Liver (tissue), 9 donors: Measurements from ENCODE around the gene APOD. TPM values are rescaled to one million over a fixed set of nuclear protein-coding genes. Genes with fewer than 3 reads are reported as not detected.
"Not testable (repeated sequence)": the region's sequence is repeated elsewhere in the genome, so short reads cannot be mapped to it uniquely, and the experiment has no call there.

ENCODE experiments used
- DNase-seq: peaks from one replicate; pipeline ENCODE4 v3.0.0-alpha.2; 2017; ENCODE audit warnings: low spot score
- H3K27ac ChIP-seq, 2 donors: one replicate each; pipeline ENCODE4 v1.7.0; 2013; ENCODE audit warnings: inconsistent platforms in 2 of 2, low read length in 2 of 2, control low read depth in 1 of 2, low read depth in 1 of 2, mild to moderate bottlenecking in 1 of 2
- H3K27me3 ChIP-seq, 4 donors: one replicate each; pipeline versions ENCODE4 v1.6.1 to v1.7.0; 2013; ENCODE audit warnings: low read length in 3 of 4, inconsistent platforms in 1 of 4, mild to moderate bottlenecking in 1 of 4, moderate library complexity in 1 of 4; ENCODE audit not compliant: control insufficient read depth in 4 of 4, insufficient read depth in 4 of 4
- H3K36me3 ChIP-seq, 4 donors: one replicate each; pipeline versions ENCODE4 v1.6.1 to v1.7.0; 2013; ENCODE audit warnings: low read length in 3 of 4, mild to moderate bottlenecking in 3 of 4, low read depth in 1 of 4, moderate library complexity in 1 of 4; ENCODE audit not compliant: control insufficient read depth in 4 of 4, insufficient read depth in 3 of 4
- H3K4me1 ChIP-seq, 4 donors: one replicate each; pipeline versions ENCODE4 v1.6.1 to v1.7.0; 2013; ENCODE audit warnings: low read length in 3 of 4, mild to moderate bottlenecking in 3 of 4, moderate library complexity in 1 of 4; ENCODE audit not compliant: control insufficient read depth in 4 of 4, insufficient read depth in 4 of 4
- H3K4me3 ChIP-seq, 3 donors: one replicate each; pipeline versions ENCODE4 v1.6.1 to v1.7.0; 2013; ENCODE audit warnings: low read length in 3 of 3, control low read depth in 1 of 3, low read depth in 1 of 3, mild to moderate bottlenecking in 1 of 3
- H3K9ac ChIP-seq, 2 donors: one replicate each; pipeline ENCODE4 v1.7.0; 2013; ENCODE audit warnings: low read length in 2 of 2, mild to moderate bottlenecking in 2 of 2, moderate library complexity in 2 of 2, control low read depth in 1 of 2, low read depth in 1 of 2
- H3K9me3 ChIP-seq, 4 donors: one replicate each; pipeline versions ENCODE4 v1.6.1 to v1.7.0; 2013; ENCODE audit warnings: low read length in 3 of 4; ENCODE audit not compliant: control insufficient read depth in 4 of 4
- EGR1 ChIP-seq, 2 donors: IDR thresholded peaks; 2 replicates each; pipeline ENCODE4 v1.6.1; 2016 to 2018; ENCODE audit warnings: antibody characterized with exemption in 2 of 2, low read depth in 2 of 2
- FOXA1 ChIP-seq: IDR thresholded peaks from 2 replicates; pipeline ENCODE4 v1.6.1; 2016; ENCODE audit warnings: antibody characterized with exemption
- FOXA2 ChIP-seq: IDR thresholded peaks from 2 replicates; pipeline ENCODE4 v1.6.1; 2016; ENCODE audit warnings: antibody characterized with exemption
- GABPA ChIP-seq, 2 donors: IDR thresholded peaks in 1 of 2; conservative IDR thresholded peaks in 1 of 2; 2 replicates each; pipeline ENCODE4 v1.6.1; 2016; ENCODE audit warnings: antibody characterized with exemption in 2 of 2, mild to moderate bottlenecking in 1 of 2, moderate library complexity in 1 of 2
- HNF4A ChIP-seq, 2 donors: conservative IDR thresholded peaks; 2 replicates each; pipeline ENCODE4 v1.6.1; 2016; ENCODE audit warnings: antibody characterized with exemption in 2 of 2, mild to moderate bottlenecking in 2 of 2
- HNF4G ChIP-seq: IDR thresholded peaks from 2 replicates; pipeline ENCODE4 v1.6.1; 2016; ENCODE audit warnings: antibody characterized with exemption
- JUND ChIP-seq, 2 donors: IDR thresholded peaks; 2 replicates each; pipeline ENCODE4 v1.6.1; 2016; ENCODE audit warnings: antibody characterized with exemption in 2 of 2
- NR2F2 ChIP-seq: IDR thresholded peaks from 2 replicates; pipeline ENCODE4 v1.6.1; 2016; ENCODE audit warnings: antibody characterized with exemption
- RAD21 ChIP-seq, 2 donors: IDR thresholded peaks; 2 replicates each; pipeline ENCODE4 v1.6.1; 2016; ENCODE audit warnings: antibody characterized with exemption in 2 of 2, mild to moderate bottlenecking in 2 of 2
- RXRA ChIP-seq, 2 donors: IDR thresholded peaks; 2 replicates each; pipeline ENCODE4 v1.6.1; 2017 to 2018; ENCODE audit warnings: antibody characterized with exemption in 2 of 2, mild to moderate bottlenecking in 1 of 2
- SP1 ChIP-seq: IDR thresholded peaks from 2 replicates; pipeline ENCODE4 v1.6.1; 2018; ENCODE audit warnings: antibody characterized with exemption, mild to moderate bottlenecking
- TAF1 ChIP-seq: conservative IDR thresholded peaks from 2 replicates; pipeline ENCODE4 v1.6.1; 2016; ENCODE audit warnings: antibody characterized with exemption, mild to moderate bottlenecking
- YY1 ChIP-seq: IDR thresholded peaks from 2 replicates; pipeline ENCODE4 v1.6.1; 2016; ENCODE audit warnings: antibody characterized with exemption, mild to moderate bottlenecking
- WGBS: extraction: QIAGEN DNeasy Blood & Tissue Kit; methylation state at CpG from one replicate; pipeline ENCODE4 v1.1.7; 2013; 5-methylcytosine and 5-hydroxymethylcytosine counted together
- polyA plus RNA-seq, 2 donors: library from polyadenylated mRNA; stranded (reverse) in 1 of 2; unstranded in 1 of 2; fragments of 200-250 nt in 1 of 2; fragments of >200 nt in 1 of 2; fragmentation: Nextera tagmentation in 1 of 2; extraction: Ambion mirVana in 1 of 2; gene quantifications; one replicate each; pipeline versions ENCODE4 v1.2.1 to v1.2.3, GENCODE V29; 2013 to 2015
- total RNA-seq, 2 donors: library from RNA; depleted of rRNA; stranded (reverse); fragments of >200 nt; gene quantifications; one replicate each; pipeline ENCODE4 v1.2.3, GENCODE V29; 2014
- TF ChIP-seq, protein P1 (sequence below): IDR thresholded peaks from 2 replicates; pipeline ENCODE4 v1.6.1; 2016; ENCODE audit warnings: antibody characterized with exemption
- TF ChIP-seq, protein P2 (sequence below): fragments of 150-350 bp; IDR thresholded peaks from 2 replicates; pipeline ENCODE4 v1.5.1; 2017; ENCODE audit warnings: improper control_type of control experiment, low read depth, low read length; ENCODE audit not compliant: missing input control
- TF ChIP-seq, protein P3 (sequence below): IDR thresholded peaks from 2 replicates; pipeline ENCODE4 v1.6.1; 2016; ENCODE audit warnings: antibody characterized with exemption
- TF ChIP-seq, protein P4 (sequence below): IDR thresholded peaks from 2 replicates; pipeline ENCODE4 v1.6.1; 2016; ENCODE audit warnings: antibody characterized with exemption
- TF ChIP-seq, protein P5 (sequence below): IDR thresholded peaks from 2 replicates; pipeline ENCODE4 v1.6.1; 2016; ENCODE audit warnings: antibody characterized with exemption, mild to moderate bottlenecking
- donor health status: healthy.
- donor health status: healthy.
- donor health status: healthy.
- donor health status: healthy.
- donor health status: healthy.

Gene APOD
- total and polyA plus RNA-seq, 4 donors = 0.33 to 4.0 (median 0.56) TPM; not detected in 1

DNA sequence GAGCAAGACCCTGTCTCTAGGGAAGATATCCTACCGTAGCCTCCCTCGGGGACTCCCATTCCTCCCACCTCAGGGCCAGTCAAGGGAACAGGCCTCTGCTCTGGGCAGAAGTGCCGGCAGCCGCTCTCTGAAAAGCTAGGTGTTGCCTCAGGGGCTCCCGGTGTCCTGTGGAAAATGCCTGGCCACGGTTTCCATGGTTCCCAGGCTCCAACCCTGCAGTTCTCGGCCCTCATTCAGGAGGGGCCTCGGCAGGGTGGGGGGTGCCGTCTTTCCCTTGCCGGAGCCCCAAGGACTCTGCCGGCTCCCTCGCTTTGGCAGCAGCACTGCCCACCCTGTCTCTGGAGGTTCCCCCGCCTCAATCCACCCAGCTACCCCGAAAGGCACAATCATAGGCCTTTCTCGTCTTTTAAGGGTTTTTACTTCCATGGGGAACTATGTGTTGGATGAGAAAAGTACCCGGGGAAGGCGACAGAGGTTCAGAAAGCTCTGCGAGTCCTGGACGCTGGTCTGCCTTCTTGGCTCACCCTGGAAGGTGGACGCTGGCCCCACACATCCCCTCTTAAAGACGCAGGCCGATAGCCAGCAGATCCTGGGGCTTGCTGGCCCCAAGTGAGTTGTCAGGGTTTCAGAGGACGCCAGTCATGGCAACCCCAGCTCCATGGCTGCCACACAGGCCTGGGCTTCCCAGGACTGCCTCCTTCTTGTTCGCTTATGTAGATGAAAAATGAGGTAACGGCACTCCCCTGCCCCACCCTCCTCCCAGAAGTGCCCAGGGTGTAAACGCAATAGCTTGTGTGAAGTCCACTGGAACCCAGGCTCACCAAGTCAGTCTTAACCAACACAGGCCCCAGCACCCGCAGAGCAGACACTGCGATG is 34.3 kb upstream of the APOD start:
- H3K9ac ChIP-seq, H3K27me3 ChIP-seq, H3K9me3 ChIP-seq, H3K36me3 ChIP-seq, DNase-seq, H3K4me1 ChIP-seq, H3K27ac ChIP-seq, H3K4me3 ChIP-seq: not testable (repeated sequence)
- 88% methylated on average over 24 of the region's 28 CpGs for WGBS

DNA sequence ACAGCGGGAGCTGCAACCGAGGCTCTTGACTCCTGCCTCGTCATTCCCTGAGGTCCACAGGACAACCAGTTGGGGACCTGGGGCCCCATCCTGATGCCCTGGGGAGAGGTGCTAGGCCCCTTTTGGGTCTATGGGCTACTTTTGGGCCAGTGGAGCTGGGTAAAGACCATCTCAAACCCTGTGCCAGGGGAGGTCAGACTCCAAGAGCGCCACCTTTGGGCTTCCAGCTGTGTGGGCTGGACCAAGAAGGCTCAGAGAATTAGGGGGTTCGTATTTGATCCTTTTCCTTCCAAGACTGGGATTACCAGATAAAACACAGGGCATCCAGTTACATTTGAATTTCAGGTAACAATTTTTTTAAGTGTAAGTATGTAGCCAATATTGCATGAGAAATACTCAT is 33.4 kb upstream of the APOD start:
- not testable (repeated sequence) for H3K36me3 ChIP-seq, H3K9me3 ChIP-seq, DNase-seq, H3K4me1 ChIP-seq, H3K9ac ChIP-seq, H3K27me3 ChIP-seq, H3K27ac ChIP-seq
- WGBS = 76% methylated on average over 5 of the region's 5 CpGs
- H3K4me3 ChIP-seq = peak overlapping the region in 2 of 3 donors; percentile 37 to 49

DNA sequence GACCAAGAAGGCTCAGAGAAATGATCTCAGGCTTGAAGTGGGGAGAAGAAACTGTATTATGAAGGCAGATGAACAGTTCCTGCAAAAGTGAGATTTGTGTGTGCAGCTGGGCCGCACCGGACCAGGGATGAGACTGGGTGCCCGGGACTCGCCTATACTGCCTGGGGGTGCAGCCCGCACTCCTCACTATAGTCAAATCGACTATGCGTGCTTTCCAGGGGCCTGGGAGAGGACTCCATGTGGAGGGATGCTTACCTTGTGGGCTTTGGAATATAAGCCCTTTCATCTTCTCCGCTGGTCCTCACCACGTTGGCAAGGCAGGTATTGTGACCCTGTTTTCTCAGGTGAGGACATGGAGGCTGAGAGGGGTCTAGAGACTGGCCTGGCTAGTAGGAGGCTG is 32.9 kb upstream of the APOD start:
- peak overlapping the region; percentile 41 to 61 for H3K27ac ChIP-seq
- no peaks in the 10 kb centered on the region for H3K27me3 ChIP-seq
- H3K9ac ChIP-seq = no peak overlapping the region
- peak overlapping the region in 2 of 3 donors; percentile 37 to 49 for H3K4me3 ChIP-seq
- no peak for TF ChIP-seq FOXA1
- no peak for TF ChIP-seq GABPA (IDR thresholded peaks at IDR 0.05 in 1 of 2, conservative IDR thresholded peaks at IDR 0.05 in 1 of 2)
- TF ChIP-seq, protein P1, sequence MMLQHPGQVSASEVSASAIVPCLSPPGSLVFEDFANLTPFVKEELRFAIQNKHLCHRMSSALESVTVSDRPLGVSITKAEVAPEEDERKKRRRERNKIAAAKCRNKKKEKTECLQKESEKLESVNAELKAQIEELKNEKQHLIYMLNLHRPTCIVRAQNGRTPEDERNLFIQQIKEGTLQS = no peak
- TF ChIP-seq, protein P2, sequence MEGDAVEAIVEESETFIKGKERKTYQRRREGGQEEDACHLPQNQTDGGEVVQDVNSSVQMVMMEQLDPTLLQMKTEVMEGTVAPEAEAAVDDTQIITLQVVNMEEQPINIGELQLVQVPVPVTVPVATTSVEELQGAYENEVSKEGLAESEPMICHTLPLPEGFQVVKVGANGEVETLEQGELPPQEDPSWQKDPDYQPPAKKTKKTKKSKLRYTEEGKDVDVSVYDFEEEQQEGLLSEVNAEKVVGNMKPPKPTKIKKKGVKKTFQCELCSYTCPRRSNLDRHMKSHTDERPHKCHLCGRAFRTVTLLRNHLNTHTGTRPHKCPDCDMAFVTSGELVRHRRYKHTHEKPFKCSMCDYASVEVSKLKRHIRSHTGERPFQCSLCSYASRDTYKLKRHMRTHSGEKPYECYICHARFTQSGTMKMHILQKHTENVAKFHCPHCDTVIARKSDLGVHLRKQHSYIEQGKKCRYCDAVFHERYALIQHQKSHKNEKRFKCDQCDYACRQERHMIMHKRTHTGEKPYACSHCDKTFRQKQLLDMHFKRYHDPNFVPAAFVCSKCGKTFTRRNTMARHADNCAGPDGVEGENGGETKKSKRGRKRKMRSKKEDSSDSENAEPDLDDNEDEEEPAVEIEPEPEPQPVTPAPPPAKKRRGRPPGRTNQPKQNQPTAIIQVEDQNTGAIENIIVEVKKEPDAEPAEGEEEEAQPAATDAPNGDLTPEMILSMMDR = no peak
- TF ChIP-seq SP1 = no peak
- no peak for TF ChIP-seq JUND (IDR thresholded peaks at IDR 0.05)
- TF ChIP-seq, protein P3, sequence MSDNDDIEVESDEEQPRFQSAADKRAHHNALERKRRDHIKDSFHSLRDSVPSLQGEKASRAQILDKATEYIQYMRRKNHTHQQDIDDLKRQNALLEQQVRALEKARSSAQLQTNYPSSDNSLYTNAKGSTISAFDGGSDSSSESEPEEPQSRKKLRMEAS = no peak
- no peak for TF ChIP-seq HNF4A (conservative IDR thresholded peaks at IDR 0.05)
- TF ChIP-seq RXRA (IDR thresholded peaks at IDR 0.05) = no peak
- TF ChIP-seq EGR1 (IDR thresholded peaks at IDR 0.05; ENCODE audit: low read depth in 2 of 2) = no peak
- no peak for TF ChIP-seq NR2F2
- no peak for TF ChIP-seq YY1
- TF ChIP-seq, protein P4, sequence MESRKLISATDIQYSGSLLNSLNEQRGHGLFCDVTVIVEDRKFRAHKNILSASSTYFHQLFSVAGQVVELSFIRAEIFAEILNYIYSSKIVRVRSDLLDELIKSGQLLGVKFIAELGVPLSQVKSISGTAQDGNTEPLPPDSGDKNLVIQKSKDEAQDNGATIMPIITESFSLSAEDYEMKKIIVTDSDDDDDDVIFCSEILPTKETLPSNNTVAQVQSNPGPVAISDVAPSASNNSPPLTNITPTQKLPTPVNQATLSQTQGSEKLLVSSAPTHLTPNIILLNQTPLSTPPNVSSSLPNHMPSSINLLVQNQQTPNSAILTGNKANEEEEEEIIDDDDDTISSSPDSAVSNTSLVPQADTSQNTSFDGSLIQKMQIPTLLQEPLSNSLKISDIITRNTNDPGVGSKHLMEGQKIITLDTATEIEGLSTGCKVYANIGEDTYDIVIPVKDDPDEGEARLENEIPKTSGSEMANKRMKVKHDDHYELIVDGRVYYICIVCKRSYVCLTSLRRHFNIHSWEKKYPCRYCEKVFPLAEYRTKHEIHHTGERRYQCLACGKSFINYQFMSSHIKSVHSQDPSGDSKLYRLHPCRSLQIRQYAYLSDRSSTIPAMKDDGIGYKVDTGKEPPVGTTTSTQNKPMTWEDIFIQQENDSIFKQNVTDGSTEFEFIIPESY = no peak
- TF ChIP-seq RAD21 (IDR thresholded peaks at IDR 0.05) = no peak
- TF ChIP-seq HNF4G = no peak
- TF ChIP-seq FOXA2 = no peak
- TF ChIP-seq, protein P5, sequence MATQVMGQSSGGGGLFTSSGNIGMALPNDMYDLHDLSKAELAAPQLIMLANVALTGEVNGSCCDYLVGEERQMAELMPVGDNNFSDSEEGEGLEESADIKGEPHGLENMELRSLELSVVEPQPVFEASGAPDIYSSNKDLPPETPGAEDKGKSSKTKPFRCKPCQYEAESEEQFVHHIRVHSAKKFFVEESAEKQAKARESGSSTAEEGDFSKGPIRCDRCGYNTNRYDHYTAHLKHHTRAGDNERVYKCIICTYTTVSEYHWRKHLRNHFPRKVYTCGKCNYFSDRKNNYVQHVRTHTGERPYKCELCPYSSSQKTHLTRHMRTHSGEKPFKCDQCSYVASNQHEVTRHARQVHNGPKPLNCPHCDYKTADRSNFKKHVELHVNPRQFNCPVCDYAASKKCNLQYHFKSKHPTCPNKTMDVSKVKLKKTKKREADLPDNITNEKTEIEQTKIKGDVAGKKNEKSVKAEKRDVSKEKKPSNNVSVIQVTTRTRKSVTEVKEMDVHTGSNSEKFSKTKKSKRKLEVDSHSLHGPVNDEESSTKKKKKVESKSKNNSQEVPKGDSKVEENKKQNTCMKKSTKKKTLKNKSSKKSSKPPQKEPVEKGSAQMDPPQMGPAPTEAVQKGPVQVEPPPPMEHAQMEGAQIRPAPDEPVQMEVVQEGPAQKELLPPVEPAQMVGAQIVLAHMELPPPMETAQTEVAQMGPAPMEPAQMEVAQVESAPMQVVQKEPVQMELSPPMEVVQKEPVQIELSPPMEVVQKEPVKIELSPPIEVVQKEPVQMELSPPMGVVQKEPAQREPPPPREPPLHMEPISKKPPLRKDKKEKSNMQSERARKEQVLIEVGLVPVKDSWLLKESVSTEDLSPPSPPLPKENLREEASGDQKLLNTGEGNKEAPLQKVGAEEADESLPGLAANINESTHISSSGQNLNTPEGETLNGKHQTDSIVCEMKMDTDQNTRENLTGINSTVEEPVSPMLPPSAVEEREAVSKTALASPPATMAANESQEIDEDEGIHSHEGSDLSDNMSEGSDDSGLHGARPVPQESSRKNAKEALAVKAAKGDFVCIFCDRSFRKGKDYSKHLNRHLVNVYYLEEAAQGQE = no peak
- no peak for TF ChIP-seq TAF1
- H3K36me3 ChIP-seq = no peaks in the 10 kb centered on the region
- no peak for DNase-seq
- H3K9me3 ChIP-seq = no peaks in the 10 kb centered on the region
- 80% methylated on average over 9 of the region's 9 CpGs for WGBS
- no peaks in the 10 kb centered on the region for H3K4me1 ChIP-seq
